Mesenchymal stem cell (in vitro differentiated cells and primary cell): Measurements from ENCODE around the gene PPP2R2D.
A peak's percentile ranks its signal among the peaks of the same experiment; 100 is the strongest.

ENCODE experiments used
- DNase-seq: peaks from one replicate; pipeline ENCODE4 v3.0.0-alpha.2; 2013
- H2AFZ ChIP-seq: one replicate; pipeline ENCODE4 v1.6.1; 2013; ENCODE audit warnings: low read depth, mild to moderate bottlenecking, control low read depth, inconsistent platforms, low read length, moderate library complexity
- H2AK5ac ChIP-seq: 2 replicates; pipeline ENCODE4 v1.6.1; 2013; ENCODE audit warnings: low read length, moderate library complexity, mild to moderate bottlenecking, inconsistent platforms; ENCODE audit not compliant: severe bottlenecking
- H2BK120ac ChIP-seq: one replicate; pipeline ENCODE4 v1.6.1; 2013; ENCODE audit warnings: low read depth, mild to moderate bottlenecking, inconsistent platforms, low read length, moderate library complexity
- H2BK12ac ChIP-seq, 2 experiments: one replicate each; pipeline ENCODE4 v1.6.1; 2013; ENCODE audit warnings: inconsistent platforms in 2 of 2, low read length in 2 of 2, mild to moderate bottlenecking in 2 of 2, moderate library complexity in 2 of 2, control low read depth in 1 of 2
- H2BK15ac ChIP-seq: one replicate; pipeline ENCODE4 v1.6.1; 2013; ENCODE audit warnings: mild to moderate bottlenecking, low read depth, inconsistent platforms; ENCODE audit not compliant: poor library complexity, severe bottlenecking
- H2BK5ac ChIP-seq: 2 replicates; pipeline ENCODE4 v1.6.1; 2013; ENCODE audit warnings: low read depth, mild to moderate bottlenecking, low read length, control low read depth, inconsistent platforms; ENCODE audit not compliant: poor library complexity, severe bottlenecking
- H3K14ac ChIP-seq, 2 experiments: one replicate each; pipeline ENCODE4 v1.6.1; 2013; ENCODE audit warnings: inconsistent platforms in 2 of 2, low read length in 2 of 2, control low read depth in 1 of 2, mild to moderate bottlenecking in 1 of 2, moderate library complexity in 1 of 2
- H3K18ac ChIP-seq, 2 experiments: one replicate each; pipeline ENCODE4 v1.6.1; 2013; ENCODE audit warnings: inconsistent platforms in 2 of 2, low read length in 2 of 2, control low read depth in 1 of 2, low read depth in 1 of 2, mild to moderate bottlenecking in 1 of 2
- H3K23ac ChIP-seq, 2 experiments: one replicate each; pipeline ENCODE4 v1.6.1; 2013; ENCODE audit warnings: inconsistent platforms in 2 of 2, low read length in 2 of 2, mild to moderate bottlenecking in 2 of 2, moderate library complexity in 2 of 2, control low read depth in 1 of 2
- H3K27ac ChIP-seq: 2 replicates; pipeline ENCODE4 v1.5.1; 2013; ENCODE audit warnings: mild to moderate bottlenecking, moderate library complexity, low read length, control low read depth, inconsistent platforms; ENCODE audit not compliant: poor library complexity, severe bottlenecking
- H3K27me3 ChIP-seq, 2 experiments: 2 replicates each; pipeline versions ENCODE4 v1.6.1 to v1.7.0; 2013; ENCODE audit warnings: low read length in 2 of 2, mild to moderate bottlenecking in 2 of 2, moderate library complexity in 2 of 2, control low read depth in 1 of 2, inconsistent platforms in 1 of 2; ENCODE audit not compliant: control insufficient read depth in 1 of 2, insufficient read depth in 1 of 2
- H3K36me3 ChIP-seq, 2 experiments: 2 replicates each; pipeline versions ENCODE4 v1.6.1 to v1.7.0; 2013; ENCODE audit warnings: low read length in 2 of 2, control low read depth in 1 of 2, inconsistent platforms in 1 of 2, low read depth in 1 of 2, mild to moderate bottlenecking in 1 of 2; ENCODE audit not compliant: insufficient read depth in 2 of 2, control insufficient read depth in 1 of 2
- H3K4ac ChIP-seq, 2 experiments: one replicate each; pipeline ENCODE4 v1.6.1; 2013; ENCODE audit warnings: inconsistent platforms in 2 of 2, low read length in 2 of 2, mild to moderate bottlenecking in 2 of 2, moderate library complexity in 2 of 2, control low read depth in 1 of 2, low read depth in 1 of 2
- H3K4me1 ChIP-seq: 2 replicates; pipeline ENCODE4 v1.6.1; 2013; ENCODE audit warnings: low read depth, low read length, control low read depth; ENCODE audit not compliant: control insufficient read depth, insufficient read depth
- H3K4me2 ChIP-seq: 2 replicates; pipeline ENCODE4 v1.6.1; 2013; ENCODE audit warnings: low read length, mild to moderate bottlenecking, inconsistent platforms; ENCODE audit not compliant: poor library complexity, severe bottlenecking
- H3K4me3 ChIP-seq, 2 experiments: 2 replicates each; pipeline versions ENCODE4 v1.5.1 to v1.7.0; 2013; ENCODE audit warnings: low read length in 2 of 2, mild to moderate bottlenecking in 2 of 2, control low read depth in 1 of 2, low read depth in 1 of 2; ENCODE audit not compliant: insufficient read depth in 1 of 2
- H3K79me1 ChIP-seq: replicated peaks from 2 replicates; pipeline ENCODE4 v1.6.1; 2013; ENCODE audit warnings: mild to moderate bottlenecking, control low read depth, low read length, inconsistent platforms; ENCODE audit not compliant: poor library complexity, severe bottlenecking
- H3K9ac ChIP-seq: 2 replicates; pipeline ENCODE4 v1.7.0; 2013; ENCODE audit warnings: mild to moderate bottlenecking, low read length, moderate library complexity
- H3K9me3 ChIP-seq: 2 replicates; pipeline ENCODE4 v1.7.0; 2013; ENCODE audit warnings: mild to moderate bottlenecking, low read length; ENCODE audit not compliant: control insufficient read depth
- H4K8ac ChIP-seq: one replicate; pipeline ENCODE4 v1.6.1; 2013; ENCODE audit warnings: inconsistent platforms, mild to moderate bottlenecking, low read length, moderate library complexity
- H4K91ac ChIP-seq: one replicate; pipeline ENCODE4 v1.6.1; 2013; ENCODE audit warnings: mild to moderate bottlenecking, low read length, inconsistent platforms
- WGBS: methylation state at CpG from one replicate; pipeline ENCODE4 v1.1.7; 2013; ENCODE audit warnings: mixed read lengths; 5-methylcytosine and 5-hydroxymethylcytosine counted together

PPP2R2D gene

DNA sequence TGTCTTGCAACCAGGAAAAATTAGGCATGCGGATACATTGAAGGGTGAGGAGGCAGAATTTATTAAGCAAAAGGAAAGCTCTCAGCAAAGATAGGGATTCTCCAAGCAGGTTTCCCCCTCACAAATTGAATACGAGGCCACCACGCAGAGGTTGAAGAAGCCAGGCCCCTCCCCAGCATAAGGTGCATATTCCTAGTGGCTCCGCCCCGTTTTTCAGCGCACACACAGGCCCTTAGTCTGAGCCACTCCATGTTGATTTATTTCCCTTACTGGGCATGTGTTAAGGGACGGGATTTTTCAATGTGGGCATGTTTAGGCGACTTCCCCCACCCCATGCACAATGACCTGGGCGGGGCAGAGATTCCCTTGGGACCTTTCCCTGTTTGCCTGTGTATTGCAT lies 24.9 kb downstream of the PPP2R2D start:
- H3K9ac ChIP-seq: no peak overlapping the region
- peaks cover 3% of the 10 kb centered on the region for H3K79me1 ChIP-seq
- DNase-seq: no peak
- no peak overlapping the region for H3K27ac ChIP-seq
- peak overlapping the region in 1 of 2 experiments; percentile 61 for H2BK12ac ChIP-seq
- no peaks in the 10 kb centered on the region for H3K27me3 ChIP-seq
- peaks cover 0 to 15% of the 10 kb centered on the region in 2 experiments for H3K36me3 ChIP-seq
- H3K23ac ChIP-seq: no peak overlapping the region
- H2AFZ ChIP-seq: no peak overlapping the region
- no peak overlapping the region for H4K8ac ChIP-seq
- H3K4me3 ChIP-seq: no peak overlapping the region
- no peak overlapping the region for H2BK15ac ChIP-seq
- H3K4me2 ChIP-seq: no peak overlapping the region
- no peak overlapping the region for H4K91ac ChIP-seq
- H2AK5ac ChIP-seq: no peak overlapping the region
- peaks cover 29% of the 10 kb centered on the region for H3K4me1 ChIP-seq
- no peak overlapping the region for H3K18ac ChIP-seq
- no peak overlapping the region for H2BK120ac ChIP-seq
- H3K9me3 ChIP-seq: peaks cover 9% of the 10 kb centered on the region
- H2BK5ac ChIP-seq: no peak overlapping the region
- no peak overlapping the region for H3K14ac ChIP-seq
- 90% methylated on average over 9 of the region's 9 CpGs for WGBS
- H3K4ac ChIP-seq: no peak overlapping the region

GRCh38 chr10:131926253-131926652 lies 25.4 kb downstream of the PPP2R2D start:
- H3K4me2 ChIP-seq: no peak overlapping the region
- no peak overlapping the region for H2BK5ac ChIP-seq
- H3K36me3 ChIP-seq: peaks cover 0 to 15% of the 10 kb centered on the region in 2 experiments
- H3K18ac ChIP-seq: no peak overlapping the region
- H2BK15ac ChIP-seq: no peak overlapping the region
- 98% methylated on average over 8 of the region's 10 CpGs for WGBS
- H2AK5ac ChIP-seq: no peak overlapping the region
- H3K79me1 ChIP-seq: peaks cover 6% of the 10 kb centered on the region
- no peak overlapping the region for H3K9ac ChIP-seq
- H3K4me3 ChIP-seq: no peak overlapping the region
- no peak for DNase-seq
- H3K4ac ChIP-seq: no peak overlapping the region
- no peaks in the 10 kb centered on the region for H3K27me3 ChIP-seq
- peaks cover 9% of the 10 kb centered on the region for H3K9me3 ChIP-seq
- no peak overlapping the region for H2AFZ ChIP-seq
- no peak overlapping the region for H4K91ac ChIP-seq
- H2BK12ac ChIP-seq: no peak overlapping the region
- no peak overlapping the region for H3K23ac ChIP-seq
- no peak overlapping the region for H2BK120ac ChIP-seq
- no peak overlapping the region for H3K27ac ChIP-seq
- H4K8ac ChIP-seq: no peak overlapping the region
- no peak overlapping the region for H3K14ac ChIP-seq
- peaks cover 30% of the 10 kb centered on the region for H3K4me1 ChIP-seq

DNA sequence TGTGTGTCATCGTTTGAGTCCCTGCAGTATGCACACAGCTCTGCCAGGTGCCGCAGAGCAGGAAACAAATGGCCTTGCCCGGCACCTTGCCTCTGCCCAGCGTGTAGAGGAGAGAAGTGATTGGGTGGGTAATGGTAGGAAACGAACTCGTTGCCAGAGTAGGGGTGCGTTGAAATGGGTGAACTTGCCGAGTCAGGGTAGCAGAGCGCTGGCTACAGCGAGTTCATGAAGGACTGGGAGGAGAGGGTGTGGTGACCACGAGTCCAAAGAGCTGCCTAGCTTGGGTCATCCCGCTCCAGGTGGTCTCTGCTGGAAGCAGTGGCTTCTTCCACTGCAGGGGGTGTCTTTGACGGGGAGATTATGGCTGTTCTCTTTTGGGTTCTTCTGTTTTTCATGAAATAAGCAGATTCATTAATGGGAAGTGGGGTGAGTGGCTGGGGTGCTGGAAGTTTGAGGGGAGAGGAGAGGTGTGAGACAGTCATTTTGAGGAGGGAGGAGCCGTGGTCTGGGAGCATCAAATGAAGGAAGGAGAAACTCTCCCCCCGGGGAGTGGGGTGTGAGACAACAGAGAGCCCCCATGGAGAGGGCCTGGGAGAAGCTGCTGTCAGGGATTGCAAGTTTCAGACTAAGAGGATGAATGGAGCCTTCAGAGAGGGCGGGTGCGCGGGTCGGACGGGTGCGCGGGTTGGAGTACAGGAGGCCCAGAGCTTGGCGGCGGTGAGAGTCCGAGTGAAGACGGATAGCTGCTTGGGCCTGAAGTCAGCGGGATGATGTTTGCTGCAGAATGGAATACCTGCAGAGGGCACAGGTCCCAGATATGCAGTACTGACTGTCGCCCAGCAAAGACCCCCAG lies 26.2 kb downstream of the PPP2R2D start:
- DNase-seq: no peak
- no peak overlapping the region for H2AK5ac ChIP-seq
- H3K9me3 ChIP-seq: peaks cover 9% of the 10 kb centered on the region
- no peak overlapping the region for H2BK15ac ChIP-seq
- no peaks in the 10 kb centered on the region for H3K27me3 ChIP-seq
- peaks cover 6% of the 10 kb centered on the region for H3K79me1 ChIP-seq
- WGBS: 96% methylated on average over 26 of the region's 28 CpGs
- no peak overlapping the region for H3K18ac ChIP-seq
- H2AFZ ChIP-seq: no peak overlapping the region
- H3K9ac ChIP-seq: no peak overlapping the region
- H2BK120ac ChIP-seq: no peak overlapping the region
- H4K8ac ChIP-seq: no peak overlapping the region
- peaks cover 34% of the 10 kb centered on the region for H3K4me1 ChIP-seq
- H3K4me3 ChIP-seq: no peak overlapping the region
- H2BK5ac ChIP-seq: no peak overlapping the region
- no peak overlapping the region for H3K4me2 ChIP-seq
- H4K91ac ChIP-seq: no peak overlapping the region
- H2BK12ac ChIP-seq: peak overlapping the region in 1 of 2 experiments; percentile 70
- H3K36me3 ChIP-seq: peaks cover 0 to 18% of the 10 kb centered on the region in 2 experiments
- H3K27ac ChIP-seq: no peak overlapping the region
- H3K14ac ChIP-seq: no peak overlapping the region
- no peak overlapping the region for H3K4ac ChIP-seq
- no peak overlapping the region for H3K23ac ChIP-seq

DNA sequence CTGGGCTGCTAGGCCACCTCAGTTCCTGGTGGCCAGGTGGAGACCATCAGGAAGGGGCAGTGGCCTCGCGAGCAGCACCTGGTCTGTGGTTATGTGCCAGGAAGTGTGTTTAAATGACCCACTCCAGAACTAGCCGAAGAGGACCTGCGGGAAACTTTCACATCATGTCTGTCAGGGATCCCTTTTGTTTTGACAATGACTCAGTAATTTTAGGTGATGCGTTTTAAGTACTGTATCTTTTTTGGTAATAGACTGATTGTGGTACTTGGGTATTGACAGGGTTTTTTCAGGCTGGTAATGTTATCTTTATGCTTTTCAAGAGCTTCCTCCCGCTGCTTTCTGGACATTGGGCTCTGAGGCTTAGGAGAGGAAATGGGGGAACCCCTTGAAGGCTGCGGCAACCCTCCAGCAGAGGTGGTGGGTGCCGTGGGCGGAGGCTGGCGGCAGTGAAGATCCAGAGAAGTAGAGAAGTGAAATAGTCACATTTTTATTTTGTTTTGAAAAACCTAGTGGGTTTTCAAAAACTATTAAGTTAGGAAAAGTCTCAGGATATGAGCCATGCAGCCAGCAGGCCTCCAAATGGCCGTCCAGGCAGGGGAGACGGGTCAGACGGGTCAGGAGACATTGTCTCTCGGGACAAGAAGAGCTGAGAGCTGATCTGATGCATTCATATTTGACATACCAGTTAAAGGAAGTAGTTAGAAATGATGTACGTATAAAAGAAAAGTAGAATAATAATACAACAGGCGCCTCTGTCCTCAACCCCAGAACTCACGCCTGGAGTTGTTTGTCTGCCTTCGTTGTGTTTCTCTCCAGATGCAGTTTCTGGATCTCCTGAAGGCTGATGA lies 27.7 kb downstream of the PPP2R2D start:
- Histone ChIP-seq H3K4ac (no peak overlapping the region), H4K91ac (peak overlapping the region; percentile 5), H3K27me3 (no peaks in the 10 kb centered on the region), H3K18ac (peak overlapping the region; percentile 5 to 85), H3K9ac (peak overlapping the region; percentile 17), H3K14ac (no peak overlapping the region), H2BK12ac (peak overlapping the region in 1 of 2 experiments; percentile 25), H3K23ac (peak overlapping the region in 1 of 2 experiments; percentile 57), H3K9me3 (peaks cover 9% of the 10 kb centered on the region), H2AK5ac (peak overlapping the region; percentile 67), H3K4me1 (peaks cover 38% of the 10 kb centered on the region), H3K79me1 (peaks cover 9% of the 10 kb centered on the region), H2AFZ (no peak overlapping the region), H4K8ac (peak overlapping the region; percentile 67), H3K27ac (peak overlapping the region; percentile 90), H2BK120ac (no peak overlapping the region), H3K36me3 (peaks cover 0 to 23% of the 10 kb centered on the region in 2 experiments), H2BK15ac (peak overlapping the region; percentile 12), H3K4me2 (peak overlapping the region; percentile 52), H3K4me3 (no peak overlapping the region), H2BK5ac (no peak overlapping the region)
- WGBS: 63% methylated on average over 18 of the region's 18 CpGs
- peak; percentile 33 for DNase-seq
